Gastroesophageal sphincter (tissue), 3 donors: ENCODE data around the gene POMGNT2.

ENCODE experiments used
- CTCF ChIP-seq, 4 experiments: fragments of 200-600 bp in 2 of 4; fragments of 450-650 bp in 2 of 4; sonication (generic) in 1 of 4; IDR thresholded peaks; one replicate each; pipeline ENCODE4 v1.5.1; 2017 to 2019; ENCODE audit warnings: antibody characterized with exemption in 4 of 4, mild to moderate bottlenecking in 2 of 4, moderate library complexity in 2 of 4
- EP300 ChIP-seq: sonication (generic); formaldehyde crosslinking; IDR thresholded peaks from one replicate; pipeline ENCODE4 v1.6.1; 2017; ENCODE audit warnings: antibody characterized with exemption, mild to moderate bottlenecking
- POLR2A ChIP-seq, 2 donors: fragments of 450-650 bp; IDR thresholded peaks; one replicate each; pipeline ENCODE4 v1.6.1; 2017; ENCODE audit warnings: antibody characterized with exemption in 2 of 2, mild to moderate bottlenecking in 2 of 2, moderate library complexity in 1 of 2
- POLR2AphosphoS5 ChIP-seq: sonication (generic); formaldehyde crosslinking; IDR thresholded peaks from one replicate; pipeline ENCODE4 v1.6.1; 2017; ENCODE audit warnings: antibody characterized with exemption

GRCh38 chr3:43102773-43103480 lies 3.0 kb downstream of the POMGNT2 start:
- no peak for TF ChIP-seq CTCF (IDR thresholded peaks at IDR 0.05)
- TF ChIP-seq EP300, result no peak
- TF ChIP-seq POLR2A (IDR thresholded peaks at IDR 0.05), result no peak
- peak; percentile 14 for TF ChIP-seq POLR2AphosphoS5
